ENCODE measurements around the gene FBXO8.
"Not testable (repeated sequence)": the region's sequence is repeated elsewhere in the genome, so short reads cannot be mapped to it uniquely, and the experiment has no call there.

Gene FBXO8

DNA sequence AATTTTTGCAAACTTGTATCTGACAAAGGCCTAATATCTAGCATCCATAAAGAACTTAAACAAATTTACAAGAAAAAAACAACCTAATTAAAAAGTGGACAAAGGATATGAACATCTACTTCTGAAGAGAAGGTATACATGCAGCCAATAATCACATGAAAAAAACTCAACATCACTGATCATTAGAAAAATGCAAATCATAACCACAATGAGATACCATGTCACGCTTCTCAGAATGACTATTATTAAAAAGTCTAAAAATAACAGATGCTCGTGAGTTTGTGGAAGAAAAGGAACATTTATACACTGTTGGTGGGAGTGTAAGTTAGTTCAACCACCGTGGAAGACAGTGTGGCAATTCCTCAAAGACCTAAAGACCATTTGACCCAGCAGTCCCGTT, 24.2 kb upstream of the FBXO8 start:
- TF ChIP-seq, protein P1, sequence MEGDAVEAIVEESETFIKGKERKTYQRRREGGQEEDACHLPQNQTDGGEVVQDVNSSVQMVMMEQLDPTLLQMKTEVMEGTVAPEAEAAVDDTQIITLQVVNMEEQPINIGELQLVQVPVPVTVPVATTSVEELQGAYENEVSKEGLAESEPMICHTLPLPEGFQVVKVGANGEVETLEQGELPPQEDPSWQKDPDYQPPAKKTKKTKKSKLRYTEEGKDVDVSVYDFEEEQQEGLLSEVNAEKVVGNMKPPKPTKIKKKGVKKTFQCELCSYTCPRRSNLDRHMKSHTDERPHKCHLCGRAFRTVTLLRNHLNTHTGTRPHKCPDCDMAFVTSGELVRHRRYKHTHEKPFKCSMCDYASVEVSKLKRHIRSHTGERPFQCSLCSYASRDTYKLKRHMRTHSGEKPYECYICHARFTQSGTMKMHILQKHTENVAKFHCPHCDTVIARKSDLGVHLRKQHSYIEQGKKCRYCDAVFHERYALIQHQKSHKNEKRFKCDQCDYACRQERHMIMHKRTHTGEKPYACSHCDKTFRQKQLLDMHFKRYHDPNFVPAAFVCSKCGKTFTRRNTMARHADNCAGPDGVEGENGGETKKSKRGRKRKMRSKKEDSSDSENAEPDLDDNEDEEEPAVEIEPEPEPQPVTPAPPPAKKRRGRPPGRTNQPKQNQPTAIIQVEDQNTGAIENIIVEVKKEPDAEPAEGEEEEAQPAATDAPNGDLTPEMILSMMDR (IDR thresholded peaks at IDR 0.05; ENCODE audit: insufficient read depth, missing control alignments) = no peak
- DNase-seq (ENCODE audit: insufficient read length, low spot score) (no peak), FAIRE-seq (no peak)

DNA sequence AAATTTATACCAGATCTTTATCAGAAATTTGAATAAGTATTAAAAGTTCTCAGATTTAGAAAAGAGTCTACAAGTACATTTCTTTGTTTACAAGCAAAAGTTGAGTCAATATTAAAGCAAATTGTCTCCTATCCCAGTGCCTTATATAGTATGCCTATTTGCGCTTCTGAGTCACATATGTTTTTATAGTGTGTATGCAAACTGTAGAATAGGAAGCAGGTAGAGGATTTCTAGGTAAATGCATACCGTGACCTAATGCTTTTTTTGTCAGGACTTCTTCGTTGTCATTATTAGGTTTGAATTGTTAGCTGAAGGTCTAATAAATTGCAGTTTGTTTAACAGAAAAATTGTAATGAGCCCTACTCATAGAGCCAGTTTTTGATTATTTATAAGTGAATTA, 22.5 kb upstream of the FBXO8 start:
- FAIRE-seq (peak; percentile 11), DNase-seq (ENCODE audit: insufficient read length, low spot score) (no peak)
- TF ChIP-seq, protein P1 (IDR thresholded peaks at IDR 0.05; ENCODE audit: insufficient read depth, missing control alignments) = no peak

DNA sequence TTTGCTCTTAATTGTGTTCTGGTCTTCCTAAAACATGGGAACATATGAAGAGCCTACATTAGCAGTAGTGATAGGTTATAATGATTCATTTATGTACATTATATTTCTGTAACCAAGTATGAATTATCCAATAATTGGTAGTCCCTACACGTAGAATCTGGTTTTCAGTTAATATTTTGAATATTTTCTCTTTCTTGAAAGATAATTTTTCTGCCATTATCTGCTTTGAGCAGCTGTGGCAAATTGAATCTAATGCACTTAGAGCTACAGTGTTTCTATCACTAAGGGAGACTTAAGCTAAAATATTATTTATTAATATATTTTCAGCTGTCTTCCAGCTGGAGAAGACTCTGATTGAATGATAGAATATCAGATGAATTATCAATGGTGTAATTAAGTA, 21.2 kb upstream of the FBXO8 start:
- TF ChIP-seq, protein P1 (IDR thresholded peaks at IDR 0.05; ENCODE audit: insufficient read depth, missing control alignments) = no peak
- DNase-seq (ENCODE audit: insufficient read length, low spot score) (no peak), FAIRE-seq (no peak)

DNA sequence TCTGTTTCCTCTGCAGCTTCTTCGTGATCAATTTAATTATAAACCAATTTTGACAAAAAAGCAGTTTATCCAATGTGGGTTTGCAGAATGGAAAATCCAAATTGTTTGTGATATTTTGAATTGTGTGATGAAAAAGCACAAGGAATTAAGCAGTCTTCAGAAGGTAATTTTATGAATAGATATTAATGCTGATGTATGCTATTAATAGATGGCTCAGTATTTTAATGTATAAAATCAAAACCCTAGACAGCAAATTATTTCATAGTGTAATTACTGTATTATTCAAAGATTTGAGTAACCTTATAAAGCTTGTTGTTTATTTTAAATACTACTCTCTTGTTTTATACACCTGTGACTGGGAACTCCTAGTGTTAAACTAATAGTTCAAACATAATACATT, 20.2 kb upstream of the FBXO8 start:
- FAIRE-seq (no peak), DNase-seq (ENCODE audit: insufficient read length, low spot score) (no peak)
- TF ChIP-seq, protein P1 (IDR thresholded peaks at IDR 0.05; ENCODE audit: insufficient read depth, missing control alignments) = no peak

DNA sequence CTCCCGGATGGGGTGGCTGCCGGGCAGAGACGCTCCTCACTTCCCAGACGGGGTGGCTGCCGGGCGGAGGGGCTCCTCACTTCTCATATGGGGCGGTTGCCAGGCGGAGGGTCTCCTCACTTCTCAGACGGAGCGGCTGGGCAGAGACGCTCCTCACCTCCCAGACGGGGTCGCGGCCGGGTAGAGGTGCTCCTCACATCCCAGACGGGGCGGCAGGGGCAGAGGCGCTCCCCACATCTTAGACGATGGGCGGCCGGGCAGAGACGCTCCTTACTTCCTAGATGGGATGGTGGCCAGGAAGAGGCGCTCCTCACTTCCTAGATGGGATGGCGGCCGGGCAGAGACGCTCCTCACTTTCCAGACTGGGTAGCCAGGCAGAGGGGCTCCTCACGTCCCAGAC, 11.7 kb upstream of the FBXO8 start:
- DNase-seq (ENCODE audit: insufficient read length, low spot score); FAIRE-seq: not testable (repeated sequence)

DNA sequence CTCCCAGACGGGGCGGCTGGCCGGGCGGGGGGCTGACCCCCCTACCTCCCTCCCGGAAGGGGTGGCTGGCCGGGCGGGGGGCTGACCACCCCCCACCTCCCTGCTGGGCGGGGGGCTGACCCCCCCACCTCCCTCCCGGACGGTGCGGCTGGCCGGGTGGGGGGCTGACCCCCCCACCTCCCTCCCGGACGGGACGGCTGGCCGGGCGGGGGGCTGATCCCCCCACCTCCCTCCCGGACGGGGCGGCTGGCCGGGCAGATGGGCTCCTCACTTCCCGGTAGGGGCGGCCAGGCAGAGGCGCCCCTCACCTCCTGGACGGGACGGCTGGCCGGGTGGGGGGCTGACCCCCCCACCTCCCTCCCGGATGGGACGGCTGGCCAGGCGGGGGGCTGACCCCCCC, 11.2 kb upstream of the FBXO8 start:
- not testable (repeated sequence) for FAIRE-seq; DNase-seq (ENCODE audit: insufficient read length, low spot score)

DNA sequence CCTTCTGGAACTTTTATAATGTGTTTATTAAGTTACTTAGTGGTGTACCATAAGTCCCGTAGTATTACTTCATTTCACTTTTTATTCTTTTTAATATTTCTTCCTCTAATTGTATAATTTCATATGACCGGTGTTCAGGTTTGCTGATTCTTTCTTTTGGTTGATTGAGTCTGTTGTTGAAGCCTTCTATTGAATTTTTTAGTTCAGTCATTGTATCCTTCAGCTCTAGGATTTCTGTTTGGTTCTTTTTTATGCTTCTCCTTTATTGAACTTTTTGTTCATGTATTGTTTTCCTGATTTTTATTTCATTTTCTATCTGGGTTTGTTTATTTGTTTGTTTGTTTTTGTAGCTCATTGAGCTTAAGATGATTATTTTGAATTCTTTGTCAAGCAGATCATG, 9.0 kb upstream of the FBXO8 start:
- TF ChIP-seq, protein P1 (IDR thresholded peaks at IDR 0.05; ENCODE audit: insufficient read depth, missing control alignments) = no peak

DNA sequence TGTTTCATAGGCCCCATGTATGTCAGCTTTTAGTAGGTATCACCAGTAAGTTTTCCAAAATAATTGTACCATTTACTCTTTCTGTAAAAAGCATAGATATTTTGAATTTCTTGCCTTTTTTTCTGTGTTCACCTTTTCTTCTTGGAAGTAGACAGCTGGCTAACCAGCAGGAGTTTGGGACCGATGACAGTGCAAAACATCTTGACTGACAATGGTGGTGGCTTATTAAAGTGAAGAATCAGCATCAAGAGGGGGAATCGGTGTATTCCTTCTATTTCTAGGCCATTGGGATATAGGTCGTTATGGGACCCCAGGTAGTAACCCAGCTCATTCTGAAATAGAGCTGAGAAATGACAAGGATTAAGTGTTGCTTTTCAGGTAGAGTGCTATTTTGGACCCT, 3.4 kb upstream of the FBXO8 start:
- FAIRE-seq (no peak), DNase-seq (ENCODE audit: insufficient read length, low spot score) (no peak)
- TF ChIP-seq, protein P1 (IDR thresholded peaks at IDR 0.05; ENCODE audit: insufficient read depth, missing control alignments) = no peak

More for the DNA sequence above, 9.0 kb upstream of the FBXO8 start:
- FAIRE-seq (no peak), DNase-seq (ENCODE audit: insufficient read length, low spot score) (no peak)

All from D721Med (cell line).